GM10847 (cell line): ENCODE results near the gene APCDD1L.

Experiments
- POLR2A ChIP-seq: IDR thresholded peaks from 2 replicates; pipeline ENCODE4 v1.6.1; 2011; ENCODE audit not compliant: insufficient read length; ENCODE audit errors: extremely low read depth

Gene APCDD1L

DNA sequence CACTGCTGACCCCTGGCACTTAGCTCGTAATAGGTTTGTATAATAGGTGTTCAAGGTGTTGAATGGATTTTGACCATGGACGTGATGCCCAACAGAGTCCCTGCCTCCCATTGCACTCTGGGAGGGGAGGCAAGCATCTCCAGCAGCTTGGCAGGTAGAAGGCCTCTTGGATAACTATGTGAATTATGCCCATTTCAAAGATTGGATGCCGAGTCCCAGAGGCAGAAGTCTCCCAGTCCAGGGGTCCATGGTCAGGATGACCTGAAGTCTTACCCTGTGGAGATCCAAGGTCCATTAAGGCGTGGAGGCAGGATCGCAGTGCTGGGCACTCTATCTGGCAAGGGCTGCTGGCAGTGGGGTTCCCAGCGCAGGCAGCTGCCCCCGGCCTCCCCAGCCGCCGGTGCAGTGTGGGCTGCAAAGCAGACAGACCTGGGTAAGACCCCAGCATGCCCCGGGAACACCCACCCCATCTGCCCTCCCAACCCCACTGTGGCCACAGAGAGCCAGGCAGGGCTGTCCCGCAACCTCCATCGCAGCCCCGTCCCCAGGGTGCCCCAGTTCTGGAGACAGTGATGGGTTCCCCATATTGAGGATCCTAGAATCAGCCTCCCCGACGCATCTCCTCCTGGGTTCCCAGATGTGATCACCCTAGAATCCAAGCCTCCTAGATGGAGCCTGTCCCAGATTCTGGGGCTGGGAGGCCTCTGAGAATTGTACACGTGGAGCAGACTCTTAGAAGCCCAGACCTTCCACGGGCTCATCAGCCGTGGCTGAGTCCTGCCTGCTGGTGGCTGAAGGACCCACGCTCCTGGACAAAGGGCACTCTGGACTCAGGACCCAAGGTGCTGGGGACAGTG is 44.6 kb downstream of the APCDD1L start:
- TF ChIP-seq POLR2A = no peak

DNA sequence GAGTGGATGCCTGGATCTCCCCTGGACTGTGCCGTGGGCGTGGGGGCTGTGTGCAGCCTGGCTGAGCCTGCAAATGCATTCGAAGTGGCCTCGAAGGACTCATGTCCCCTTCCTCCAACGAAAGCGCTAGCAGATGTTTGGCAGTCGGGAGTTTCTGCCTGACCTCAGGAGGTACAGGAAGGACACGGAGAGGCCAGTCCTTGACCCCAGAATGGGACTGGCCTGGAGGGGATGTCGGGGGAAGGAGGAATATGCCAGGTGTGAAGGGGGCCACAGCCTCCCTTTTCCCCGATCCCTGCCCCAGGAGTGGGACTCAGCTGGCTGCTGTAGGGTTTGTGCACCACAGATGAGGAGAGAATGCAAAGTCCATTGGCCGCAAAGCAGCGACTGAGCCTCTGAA is 45.6 kb downstream of the APCDD1L start:
- TF ChIP-seq POLR2A = no peak

DNA sequence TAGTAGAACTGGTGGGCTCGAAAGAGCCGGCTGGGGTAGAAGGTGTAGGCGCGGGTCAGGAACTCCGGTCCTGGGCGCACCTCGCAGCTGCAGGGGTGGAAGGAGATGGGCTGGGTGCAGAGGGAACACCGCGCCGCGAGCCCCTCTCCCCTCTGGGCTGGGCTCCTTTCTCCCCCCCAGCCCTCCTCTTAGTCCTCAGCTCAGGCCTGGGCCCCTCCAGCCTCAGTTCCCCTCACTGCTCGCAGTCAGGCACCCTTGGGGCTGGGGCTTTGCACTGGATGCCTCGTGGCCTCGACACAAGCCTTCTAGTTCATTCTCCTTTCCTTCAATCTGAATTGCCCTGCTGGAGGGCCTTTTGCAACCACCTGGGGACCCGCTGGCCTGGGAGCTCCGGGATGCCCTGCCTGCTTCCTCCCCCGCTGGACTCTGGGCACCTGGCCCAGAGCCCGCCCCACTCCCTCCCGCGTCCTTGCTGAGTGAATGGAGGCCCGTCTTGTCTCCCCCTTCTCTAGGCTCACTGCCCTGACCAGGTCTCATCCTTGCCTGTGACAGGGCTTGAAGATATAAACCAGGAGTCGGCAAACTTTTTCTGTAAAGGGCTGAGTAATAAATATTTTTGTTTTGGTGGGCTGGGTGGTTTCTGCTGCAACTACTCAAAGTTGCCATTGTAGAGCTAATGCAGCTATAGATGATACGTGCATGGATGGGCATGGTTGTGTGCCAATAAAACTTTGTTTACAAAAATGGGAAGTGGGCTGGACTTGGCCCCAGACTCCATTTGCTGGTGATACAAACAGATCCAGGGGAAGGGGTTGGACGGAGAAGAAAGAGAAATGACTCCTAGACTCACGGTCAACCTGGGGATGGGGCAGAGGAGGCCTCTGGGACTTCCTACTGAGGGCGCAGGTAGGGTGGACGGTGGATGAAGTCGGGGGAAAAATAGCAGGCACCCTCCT is 47.3 kb downstream of the APCDD1L start:
- TF ChIP-seq POLR2A = no peak

DNA sequence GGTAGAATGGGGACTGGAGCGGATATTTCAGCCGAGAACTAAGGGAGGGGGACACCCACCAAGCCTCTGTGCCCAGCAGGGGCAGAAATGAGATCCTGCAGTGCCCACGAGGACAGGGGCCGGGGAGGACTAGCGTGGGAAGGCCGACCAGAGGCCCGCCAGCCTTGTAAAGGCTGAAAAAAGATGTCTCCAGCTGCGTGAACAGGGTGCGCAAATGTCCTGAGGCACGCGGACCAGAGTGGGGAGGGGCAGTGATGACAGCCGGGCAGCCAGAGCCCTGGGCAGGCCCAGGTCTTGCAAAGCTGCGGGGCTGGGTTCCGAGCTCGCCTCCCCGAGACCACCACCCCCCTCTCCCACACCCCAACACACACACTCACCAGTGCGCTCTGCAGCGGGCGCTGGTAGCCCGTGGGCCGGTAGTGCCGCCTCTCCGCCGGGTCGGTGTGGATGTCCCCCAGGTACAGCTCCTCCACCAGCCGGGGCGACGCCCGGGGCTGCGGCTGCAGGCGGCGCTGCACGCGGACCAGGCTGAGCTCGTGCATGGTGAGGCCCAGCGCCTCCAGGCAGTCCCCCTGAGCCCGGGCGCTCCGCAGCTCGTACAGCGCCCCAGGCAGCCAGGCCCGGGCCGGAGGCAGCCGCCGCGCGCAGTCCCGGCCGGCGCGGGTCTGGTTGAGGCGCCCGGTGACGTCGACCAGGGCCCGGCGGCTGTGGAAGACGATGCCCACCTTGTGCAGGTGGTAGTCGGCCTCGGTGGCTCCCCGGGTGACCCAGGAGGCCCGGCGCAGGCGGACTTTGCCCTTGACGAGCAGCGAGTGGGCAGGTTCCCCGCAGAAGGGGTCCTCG is 48.2 kb downstream of the APCDD1L start:
- no peak for TF ChIP-seq POLR2A

DNA sequence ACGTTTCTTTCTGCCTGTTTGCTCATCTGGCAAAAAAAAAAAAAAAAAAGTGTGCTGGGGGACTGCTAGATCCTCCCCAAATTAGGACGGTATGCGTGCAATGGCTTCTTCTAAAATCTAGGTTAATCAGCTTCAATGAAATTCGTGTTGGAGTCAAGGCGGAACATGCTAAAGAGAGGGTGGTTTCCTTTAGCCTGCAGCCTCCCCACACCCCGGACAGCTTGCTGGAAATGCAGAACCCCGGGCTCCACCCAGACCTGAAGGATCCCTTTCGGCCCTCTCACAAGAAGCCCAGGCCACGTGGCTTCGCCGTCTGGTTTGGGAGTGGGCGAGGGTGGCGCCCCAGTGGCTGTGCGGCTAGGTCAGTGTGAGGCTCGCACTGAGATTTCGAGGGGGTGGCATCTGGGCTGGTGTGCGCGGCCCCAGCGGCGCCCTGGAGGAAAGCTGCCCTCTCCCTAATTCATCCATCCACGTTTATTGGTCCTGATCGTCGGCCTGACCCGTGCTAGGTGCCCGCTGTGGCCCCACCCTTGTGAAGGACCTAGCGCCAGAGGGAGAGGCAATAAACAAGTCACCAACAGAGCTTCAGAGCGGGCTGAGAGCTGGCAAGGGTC is 49.0 kb downstream of the APCDD1L start:
- no peak for TF ChIP-seq POLR2A

DNA sequence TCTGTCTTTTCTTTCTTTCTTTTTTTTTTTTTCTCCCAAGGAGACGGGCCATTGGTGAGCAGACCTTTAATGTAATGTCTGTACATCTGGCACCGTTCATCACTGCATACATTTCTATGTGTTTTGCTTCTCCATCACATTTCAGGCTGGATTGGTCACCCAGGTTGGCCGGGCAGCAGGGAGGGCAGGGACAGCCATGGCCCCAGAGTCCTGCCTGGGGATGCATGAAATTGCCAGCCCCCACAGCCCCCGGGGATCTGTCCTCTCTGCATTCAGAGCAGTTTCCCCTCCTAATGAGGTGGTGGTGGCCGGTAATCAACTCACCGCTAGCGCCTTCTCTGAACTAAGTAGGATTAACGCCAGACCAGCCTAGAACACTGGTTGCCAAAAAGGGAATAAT is 50.4 kb downstream of the APCDD1L start:
- TF ChIP-seq POLR2A = no peak

DNA sequence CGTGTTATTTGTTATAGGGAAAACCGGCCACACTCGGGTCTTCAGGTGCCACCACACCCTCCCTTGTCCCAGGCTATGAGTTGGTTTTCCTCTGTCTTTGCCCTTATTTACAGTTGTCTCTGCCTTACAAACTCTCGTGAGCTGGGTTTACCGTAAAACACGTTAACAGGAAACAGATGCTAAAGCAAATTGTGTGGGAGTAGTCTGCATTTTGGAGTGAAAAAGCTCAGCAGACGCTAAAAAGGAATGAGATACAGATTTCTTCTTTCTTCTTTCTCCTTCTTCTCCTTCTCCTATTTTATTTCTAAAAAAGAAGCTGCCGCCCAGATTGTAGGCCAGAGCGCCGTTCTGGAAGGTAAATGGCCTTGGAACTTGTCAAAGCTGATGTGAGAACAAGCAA is 51.9 kb downstream of the APCDD1L start:
- TF ChIP-seq POLR2A = no peak

DNA sequence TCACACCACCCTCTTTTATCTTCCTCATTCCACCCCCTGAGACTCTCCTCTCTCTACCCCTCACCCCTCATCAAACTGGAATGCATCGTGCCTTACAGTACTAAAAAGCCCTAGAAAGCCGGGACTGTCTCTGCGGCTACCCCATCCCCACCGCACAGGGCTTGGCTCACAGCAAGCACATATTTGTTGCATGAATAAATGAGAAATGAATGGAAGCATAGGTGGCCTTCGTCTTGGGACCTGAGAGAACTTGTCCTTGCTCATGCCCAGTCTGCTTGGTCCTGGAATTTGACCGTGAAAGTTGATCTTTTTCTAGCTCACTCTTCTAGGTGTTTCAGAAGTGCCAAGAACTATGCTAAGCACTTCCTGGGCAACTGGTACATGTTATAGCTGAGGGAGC is 53.3 kb downstream of the APCDD1L start:
- no peak for TF ChIP-seq POLR2A

DNA sequence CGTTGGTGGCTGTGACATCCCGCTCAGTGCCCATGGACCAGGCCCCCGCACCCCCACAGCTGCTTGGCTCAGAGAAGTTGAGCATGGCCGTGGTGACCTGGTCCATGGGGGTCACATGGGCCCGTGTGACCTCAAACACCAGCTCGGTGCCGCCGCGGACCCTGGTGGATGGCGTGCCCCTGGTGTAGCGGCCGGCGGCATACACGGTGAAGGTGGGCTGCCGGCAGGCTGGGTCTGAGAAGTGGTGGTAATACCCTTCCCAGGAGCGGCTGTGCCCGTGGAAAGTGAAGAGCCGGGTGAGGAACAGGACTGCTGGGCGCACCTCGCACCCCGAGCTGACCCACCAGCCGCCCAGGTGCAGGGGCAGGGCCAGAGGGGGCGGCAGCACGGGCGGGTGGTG is 54.1 kb downstream of the APCDD1L start:
- TF ChIP-seq POLR2A = no peak

DNA sequence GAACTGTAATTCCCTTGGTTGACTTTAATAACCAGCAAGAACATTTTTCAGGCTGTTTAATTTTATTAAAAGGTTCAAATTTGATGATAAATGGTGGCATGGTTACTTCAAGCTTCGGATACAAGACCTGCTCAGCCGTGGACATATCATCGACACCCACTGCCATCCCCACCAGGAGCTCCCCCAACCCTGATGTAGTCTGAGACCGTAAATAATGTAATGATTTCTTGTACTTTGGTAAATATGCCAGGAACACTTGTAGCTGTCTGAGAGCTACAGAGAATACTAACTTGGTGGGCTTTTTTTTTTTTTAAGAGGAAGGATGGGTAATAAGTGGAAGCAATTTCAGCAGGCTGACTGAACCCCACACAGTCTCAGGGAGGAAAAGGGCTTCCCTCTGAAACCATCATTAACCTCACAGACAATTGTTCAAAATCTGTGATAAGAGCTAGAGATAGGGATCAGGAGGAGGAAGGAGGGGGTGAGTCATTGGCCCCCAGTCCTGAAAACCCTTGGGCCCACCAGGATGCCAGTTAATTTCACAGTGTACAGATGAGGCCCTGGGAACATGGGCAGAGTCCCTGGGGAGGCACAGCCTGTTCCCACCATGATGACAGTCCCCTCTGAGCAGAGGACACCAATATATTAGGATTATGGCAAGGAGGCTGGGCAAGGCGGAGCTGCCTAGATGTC is 56.0 kb downstream of the APCDD1L start:
- TF ChIP-seq POLR2A = no peak

DNA sequence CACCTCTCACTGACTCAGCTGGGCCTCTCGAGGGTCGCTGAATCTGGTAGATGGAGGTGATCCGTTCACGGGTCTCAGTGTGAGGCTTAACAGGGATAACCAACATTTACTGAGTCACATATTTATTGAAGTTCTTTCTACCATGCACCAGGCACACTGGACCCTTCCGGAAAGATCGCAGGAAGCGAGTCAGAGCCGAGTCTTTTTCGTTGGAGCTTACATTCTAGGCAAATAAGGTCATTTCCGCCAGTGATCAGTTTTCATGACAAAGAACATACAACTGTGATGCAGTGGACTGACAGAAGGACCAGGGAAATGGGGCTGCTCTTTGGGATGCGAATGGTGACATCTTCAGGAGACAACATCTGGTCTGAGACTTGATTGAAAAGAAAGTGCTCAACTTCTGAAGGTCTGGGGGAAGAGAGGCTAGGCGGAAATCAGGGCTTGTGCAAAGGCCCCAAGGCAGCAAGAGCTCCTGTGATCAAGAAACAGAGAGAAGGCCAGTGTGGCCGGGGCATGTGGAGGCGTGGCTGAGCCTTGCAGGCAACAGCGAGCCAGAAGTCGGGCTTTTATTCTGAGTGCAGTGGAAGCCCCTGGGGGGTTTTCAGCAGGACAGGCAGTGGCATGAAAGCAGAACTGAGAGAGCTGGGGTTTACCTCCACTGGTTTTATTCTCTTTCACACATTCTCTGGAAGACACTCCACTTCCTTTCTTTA is 56.7 kb downstream of the APCDD1L start:
- TF ChIP-seq POLR2A = no peak

DNA sequence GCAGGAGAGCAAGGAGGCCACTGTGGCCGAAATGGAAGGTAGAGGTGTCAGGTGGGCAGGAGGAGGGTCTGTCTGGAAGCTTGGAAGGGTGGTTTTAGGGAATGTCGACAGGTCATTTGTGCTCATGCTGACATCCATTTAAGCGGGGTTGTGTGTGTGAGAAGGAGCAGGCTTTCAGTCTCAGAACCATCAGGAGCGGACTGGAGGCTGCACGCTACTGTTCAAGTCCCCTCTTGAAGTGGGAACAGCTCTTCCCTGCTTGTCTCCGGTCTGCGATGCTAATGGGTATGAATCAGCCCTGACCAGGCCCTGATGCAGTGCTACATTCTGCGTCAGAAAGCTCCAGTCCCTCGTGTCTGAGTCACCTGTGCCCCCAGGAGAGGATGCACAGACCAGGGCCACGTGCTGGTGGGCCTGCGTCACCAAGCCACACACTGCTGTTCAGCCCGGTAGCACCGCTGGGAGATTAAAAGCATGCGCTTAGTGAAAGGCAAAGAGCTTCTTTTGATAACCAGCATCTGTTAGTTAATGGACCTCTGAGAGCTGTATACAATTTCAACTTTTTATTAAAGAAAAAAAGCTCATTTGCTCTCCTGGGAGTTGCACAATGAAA is 58.0 kb downstream of the APCDD1L start:
- TF ChIP-seq POLR2A = no peak

DNA sequence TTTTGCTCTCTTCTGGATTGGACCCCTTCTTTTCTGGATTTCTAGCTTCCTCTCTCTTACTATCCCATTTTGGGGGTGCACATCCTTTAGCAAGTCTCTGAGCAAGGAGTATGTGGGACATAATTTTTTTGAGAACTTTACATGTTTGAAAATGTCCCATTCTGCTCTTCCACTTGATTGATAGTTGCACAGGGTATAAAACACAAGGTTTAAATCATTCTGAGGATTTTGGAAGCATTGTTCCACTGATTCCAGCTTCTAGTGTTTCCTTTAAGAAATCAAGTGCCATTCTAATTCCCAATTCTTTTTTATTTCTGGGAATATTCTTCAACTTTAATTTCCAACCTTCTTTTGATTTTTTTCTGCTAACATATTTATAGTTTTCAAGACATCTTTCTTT is 60.7 kb downstream of the APCDD1L start:
- no peak for TF ChIP-seq POLR2A
